CD14-positive monocyte (primary cell): ENCODE measurements around the gene PIM2. TPM values are rescaled to one million over a fixed set of nuclear protein-coding genes. Genes with fewer than 3 reads are reported as not detected.
A peak's percentile ranks its signal among the peaks of the same experiment; 100 is the strongest.

Source experiments
- DNase-seq, 3 donors: peaks; one replicate each; pipeline ENCODE4 v3.0.0-alpha.2; 2011 to 2022
- H2AFZ ChIP-seq: 2 replicates; pipeline ENCODE4 v1.6.0; 2012; ENCODE audit warnings: mild to moderate bottlenecking, low read depth, low read length, inconsistent platforms; ENCODE audit not compliant: insufficient read depth, poor library complexity, severe bottlenecking
- H3K27ac ChIP-seq, 2 donors: 1 replicate in 1 of 2; 2 replicates in 1 of 2; pipeline ENCODE4 v1.5.1; 2012 to 2013; ENCODE audit warnings: low read length in 2 of 2, control low read depth in 1 of 2, inconsistent platforms in 1 of 2, low read depth in 1 of 2, mild to moderate bottlenecking in 1 of 2
- H3K27me3 ChIP-seq, 2 donors: one replicate each; pipeline versions ENCODE4 v1.6.0 to v1.6.1; 2011 to 2013; ENCODE audit warnings: low read length in 2 of 2; ENCODE audit not compliant: control insufficient read depth in 2 of 2, insufficient read depth in 2 of 2
- H3K36me3 ChIP-seq, 2 donors: replicated peaks in 1 of 2; 1 replicate in 1 of 2; 2 replicates in 1 of 2; pipeline versions ENCODE4 v1.5.1 to v1.6.1; 2012 to 2013; ENCODE audit warnings: low read length in 2 of 2, control low read depth in 1 of 2, inconsistent platforms in 1 of 2, mild to moderate bottlenecking in 1 of 2; ENCODE audit not compliant: insufficient read depth in 2 of 2, control insufficient read depth in 1 of 2
- H3K4me1 ChIP-seq, 2 donors: 1 replicate in 1 of 2; 2 replicates in 1 of 2; pipeline versions ENCODE4 v1.5.1 to v1.6.1; 2012 to 2013; ENCODE audit warnings: low read length in 2 of 2, control low read depth in 1 of 2, inconsistent platforms in 1 of 2, mild to moderate bottlenecking in 1 of 2, moderate library complexity in 1 of 2; ENCODE audit not compliant: insufficient read depth in 2 of 2, control insufficient read depth in 1 of 2
- H3K4me2 ChIP-seq: replicated peaks from 2 replicates; pipeline ENCODE3; 2012; ENCODE audit warnings: low read length, moderate library complexity, mild to moderate bottlenecking; ENCODE audit not compliant: poor library complexity, severe bottlenecking; ENCODE audit errors: extremely low read depth
- H3K4me3 ChIP-seq, 3 experiments: fragments of 200-600 bp in 1 of 3; sonication (generic) in 1 of 3; replicated peaks in 1 of 3; 1 replicate in 2 of 3; 2 replicates in 1 of 3; pipeline ENCODE4 v1.5.1; 2011 to 2013; ENCODE audit warnings: low read length in 3 of 3, mild to moderate bottlenecking in 3 of 3, control low read depth in 2 of 3, low read depth in 2 of 3, inconsistent platforms in 1 of 3, moderate library complexity in 1 of 3
- H3K79me2 ChIP-seq: 2 replicates; pipeline ENCODE4 v1.6.0; 2012; ENCODE audit warnings: mild to moderate bottlenecking, control low read depth, inconsistent platforms, low read length, moderate library complexity; ENCODE audit not compliant: insufficient read depth
- H3K9ac ChIP-seq: 2 replicates; pipeline ENCODE4 v1.6.0; 2017; ENCODE audit warnings: low read length, mild to moderate bottlenecking; ENCODE audit not compliant: insufficient read depth, poor library complexity, severe bottlenecking
- H3K9me3 ChIP-seq, 2 donors: replicated peaks in 1 of 2; 1 replicate in 1 of 2; 2 replicates in 1 of 2; pipeline versions ENCODE4 v1.5.1 to v1.6.1; 2012 to 2013; ENCODE audit warnings: low read length in 2 of 2, control low read depth in 1 of 2; ENCODE audit not compliant: control insufficient read depth in 1 of 2, insufficient read depth in 1 of 2
- H4K20me1 ChIP-seq: 2 replicates; pipeline ENCODE4 v1.6.0; 2012; ENCODE audit warnings: mild to moderate bottlenecking, low read length, control low read depth, moderate library complexity; ENCODE audit not compliant: insufficient read depth
- H3K27ac Mint-ChIP-seq, 7 donors: one replicate each; pipeline ENCODE4 v1.8.0; 2020; ENCODE audit warnings: mild to moderate bottlenecking in 7 of 7, mixed read lengths in 7 of 7, moderate library complexity in 6 of 7, inconsistent platforms in 2 of 7
- H3K27me3 Mint-ChIP-seq, 3 donors: one replicate each; pipeline ENCODE4 v1.8.0; 2021 to 2022; ENCODE audit warnings: low read depth in 3 of 3, mild to moderate bottlenecking in 3 of 3, mixed read lengths in 3 of 3, moderate library complexity in 3 of 3, inconsistent platforms in 1 of 3
- H3K36me3 Mint-ChIP-seq, 2 donors: one replicate each; pipeline ENCODE4 v1.8.0; 2020; ENCODE audit warnings: mixed read lengths in 2 of 2, inconsistent platforms in 1 of 2, mild to moderate bottlenecking in 1 of 2
- H3K4me1 Mint-ChIP-seq: one replicate; pipeline ENCODE4 v1.8.0; 2020; ENCODE audit warnings: mild to moderate bottlenecking, mixed read lengths
- H3K4me3 Mint-ChIP-seq, 2 donors: one replicate each; pipeline ENCODE4 v1.8.0; 2020; ENCODE audit warnings: mild to moderate bottlenecking in 2 of 2, mixed read lengths in 2 of 2, moderate library complexity in 1 of 2
- H3K9me3 Mint-ChIP-seq, 7 donors: one replicate each; pipeline ENCODE4 v1.8.0; 2020 to 2022; ENCODE audit warnings: mixed read lengths in 7 of 7, mild to moderate bottlenecking in 6 of 7, moderate library complexity in 6 of 7, inconsistent platforms in 2 of 7
- WGBS: methylation state at CpG from one replicate; pipeline ENCODE4 v1.1.5; 2013; ENCODE audit warnings: missing lambda C conversion rate; ENCODE audit not compliant: insufficient coverage; 5-methylcytosine and 5-hydroxymethylcytosine counted together
- intact Hi-C, 2 donors: fragments of 100-400 bp; cut with micrococcal nuclease; formaldehyde crosslinking; loops; one replicate each; pipeline versions ENCODE4 v1.15.0 to v1.15.1; 2023
- polyA plus RNA-seq, 3 donors: library from polyadenylated mRNA; depleted of rRNA in 1 of 3; unstranded in 2 of 3; stranded (reverse) in 1 of 3; fragments of 300-500 nt in 2 of 3; fragments of >200 nt in 1 of 3; fragmentation: Illumina TruSeq in 2 of 3; gene quantifications; 1 replicate in 2 of 3; 2 replicates in 1 of 3; pipeline ENCODE4 v1.2.3, GENCODE V29; 2012 to 2021
- TF ChIP-seq, protein P1 (sequence below): fragments of 200-600 bp; IDR thresholded peaks from one replicate; pipeline ENCODE4 v1.8.0; 2022; ENCODE audit warnings: antibody characterized with exemption, mild to moderate bottlenecking

The PIM2 gene
- polyA plus RNA-seq, 3 donors, result 6.7 to 39.4 (median 9.9) TPM

DNA sequence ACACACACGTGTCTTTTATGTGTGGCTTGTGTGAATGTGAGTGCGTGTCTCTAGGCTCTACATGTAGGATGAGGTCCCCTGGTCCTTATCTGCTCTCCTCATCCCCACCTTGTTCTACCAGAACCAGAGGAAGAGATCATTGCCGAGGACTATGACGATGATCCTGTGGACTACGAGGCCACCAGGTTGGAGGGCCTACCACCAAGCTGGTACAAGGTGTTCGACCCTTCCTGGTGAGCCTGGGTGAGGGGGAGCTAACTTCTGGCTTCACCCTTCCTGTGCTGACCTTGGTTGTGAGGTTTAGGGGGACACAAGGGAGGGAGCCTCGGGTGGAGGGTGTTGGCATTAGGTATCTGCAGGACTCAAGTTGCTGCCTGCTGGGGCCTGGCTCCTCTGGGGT is 17.8 kb downstream of the PIM2 start:
- peaks cover 0 to 3% (median 0%) of the 10 kb centered on the region in 3 donors for H3K27me3 Mint-ChIP-seq
- H3K36me3 ChIP-seq, result peaks cover 32 to 59% of the 10 kb centered on the region in 2 donors

DNA sequence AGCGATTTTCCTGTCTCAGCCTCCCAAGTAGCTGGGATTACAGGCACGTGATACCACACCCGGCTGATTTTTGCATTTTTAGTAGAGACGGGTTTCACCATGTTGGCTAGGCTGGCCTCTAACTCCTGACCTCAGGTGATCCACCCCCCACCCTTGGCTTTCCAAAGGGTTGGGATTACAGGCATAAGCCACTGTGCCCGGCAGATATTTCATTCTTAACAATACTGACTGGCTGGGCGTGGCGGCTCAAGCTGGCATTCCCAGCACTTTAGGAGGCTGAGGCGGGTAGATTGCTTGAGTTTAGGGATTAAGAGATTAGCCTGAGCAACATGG is 19.8 kb downstream of the PIM2 start:
- Mint-ChIP-seq H3K4me3 (no peak overlapping the region), H3K27ac (no peak overlapping the region), H3K4me1 (peaks cover 15% of the 10 kb centered on the region), H3K36me3 (peaks cover 40 to 41% of the 10 kb centered on the region in 2 donors), H3K9me3 (peaks cover 0 to 28% (median 2%) of the 10 kb centered on the region in 7 donors), H3K27me3 (peaks cover 0 to 3% (median 0%) of the 10 kb centered on the region in 3 donors)
- peaks cover 32% of the 10 kb centered on the region for H3K79me2 ChIP-seq
- peaks cover 19 to 23% of the 10 kb centered on the region in 2 donors for H3K4me1 ChIP-seq
- H2AFZ ChIP-seq, result no peak overlapping the region
- no peak overlapping the region for H3K27ac ChIP-seq
- peaks cover 27 to 50% of the 10 kb centered on the region in 2 donors for H3K36me3 ChIP-seq
- no peak for DNase-seq
- no peaks in the 10 kb centered on the region for H3K27me3 ChIP-seq
- no peaks in the 10 kb centered on the region for H3K9me3 ChIP-seq
- TF ChIP-seq, protein P1, sequence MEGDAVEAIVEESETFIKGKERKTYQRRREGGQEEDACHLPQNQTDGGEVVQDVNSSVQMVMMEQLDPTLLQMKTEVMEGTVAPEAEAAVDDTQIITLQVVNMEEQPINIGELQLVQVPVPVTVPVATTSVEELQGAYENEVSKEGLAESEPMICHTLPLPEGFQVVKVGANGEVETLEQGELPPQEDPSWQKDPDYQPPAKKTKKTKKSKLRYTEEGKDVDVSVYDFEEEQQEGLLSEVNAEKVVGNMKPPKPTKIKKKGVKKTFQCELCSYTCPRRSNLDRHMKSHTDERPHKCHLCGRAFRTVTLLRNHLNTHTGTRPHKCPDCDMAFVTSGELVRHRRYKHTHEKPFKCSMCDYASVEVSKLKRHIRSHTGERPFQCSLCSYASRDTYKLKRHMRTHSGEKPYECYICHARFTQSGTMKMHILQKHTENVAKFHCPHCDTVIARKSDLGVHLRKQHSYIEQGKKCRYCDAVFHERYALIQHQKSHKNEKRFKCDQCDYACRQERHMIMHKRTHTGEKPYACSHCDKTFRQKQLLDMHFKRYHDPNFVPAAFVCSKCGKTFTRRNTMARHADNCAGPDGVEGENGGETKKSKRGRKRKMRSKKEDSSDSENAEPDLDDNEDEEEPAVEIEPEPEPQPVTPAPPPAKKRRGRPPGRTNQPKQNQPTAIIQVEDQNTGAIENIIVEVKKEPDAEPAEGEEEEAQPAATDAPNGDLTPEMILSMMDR, result no peak
- H3K4me3 ChIP-seq, result no peak overlapping the region
- intact Hi-C loops, result loop anchor here (5.0 to 10.0 kb wide), 3 partner anchors 46 to 146 kb away; partner anchors contain the start of genes HDAC6 (in 2 of the 2) and TFE3 (in 1 of the 2)
- no peak overlapping the region for H3K9ac ChIP-seq
- WGBS, result no CpG with 5 or more reads among the region's 8 CpGs
- no peak overlapping the region for H3K4me2 ChIP-seq
- H4K20me1 ChIP-seq, result peaks cover 31% of the 10 kb centered on the region

More for the DNA sequence above, 17.8 kb downstream of the PIM2 start:
- H3K27ac Mint-ChIP-seq, result peak overlapping the region in 1 of 7 donors; percentile 47
- peaks cover 24% of the 10 kb centered on the region for H3K79me2 ChIP-seq
- H3K4me3 ChIP-seq, result no peak overlapping the region
- peaks cover 19 to 22% of the 10 kb centered on the region in 2 donors for H3K4me1 ChIP-seq
- no peaks in the 10 kb centered on the region for H3K9me3 ChIP-seq
- no peak overlapping the region for H3K4me3 Mint-ChIP-seq
- WGBS, result no CpG with 5 or more reads among the region's 7 CpGs
- H3K9ac ChIP-seq, result no peak overlapping the region
- peaks cover 35 to 47% of the 10 kb centered on the region in 2 donors for H3K36me3 Mint-ChIP-seq
- H3K4me1 Mint-ChIP-seq, result peaks cover 13% of the 10 kb centered on the region
- H3K4me2 ChIP-seq, result no peak overlapping the region
- H2AFZ ChIP-seq, result no peak overlapping the region
- peaks cover 27% of the 10 kb centered on the region for H4K20me1 ChIP-seq
- intact Hi-C loops, result no loop called here
- TF ChIP-seq, protein P1, result no peak
- H3K9me3 Mint-ChIP-seq, result peaks cover 0 to 29% (median 2%) of the 10 kb centered on the region in 7 donors
- H3K27me3 ChIP-seq, result no peaks in the 10 kb centered on the region
- H3K27ac ChIP-seq, result no peak overlapping the region
- no peak for DNase-seq
